DMS53 (cell line): ENCODE measurements around the gene MFSD12.
A peak's percentile ranks its signal among the peaks of the same experiment; 100 is the strongest.

ENCODE experiments used
- DNase-seq: peaks from one replicate; lab custom pipeline; 2025; lab: John Stamatoyannopoulos, UW

The MFSD12 gene

DNA sequence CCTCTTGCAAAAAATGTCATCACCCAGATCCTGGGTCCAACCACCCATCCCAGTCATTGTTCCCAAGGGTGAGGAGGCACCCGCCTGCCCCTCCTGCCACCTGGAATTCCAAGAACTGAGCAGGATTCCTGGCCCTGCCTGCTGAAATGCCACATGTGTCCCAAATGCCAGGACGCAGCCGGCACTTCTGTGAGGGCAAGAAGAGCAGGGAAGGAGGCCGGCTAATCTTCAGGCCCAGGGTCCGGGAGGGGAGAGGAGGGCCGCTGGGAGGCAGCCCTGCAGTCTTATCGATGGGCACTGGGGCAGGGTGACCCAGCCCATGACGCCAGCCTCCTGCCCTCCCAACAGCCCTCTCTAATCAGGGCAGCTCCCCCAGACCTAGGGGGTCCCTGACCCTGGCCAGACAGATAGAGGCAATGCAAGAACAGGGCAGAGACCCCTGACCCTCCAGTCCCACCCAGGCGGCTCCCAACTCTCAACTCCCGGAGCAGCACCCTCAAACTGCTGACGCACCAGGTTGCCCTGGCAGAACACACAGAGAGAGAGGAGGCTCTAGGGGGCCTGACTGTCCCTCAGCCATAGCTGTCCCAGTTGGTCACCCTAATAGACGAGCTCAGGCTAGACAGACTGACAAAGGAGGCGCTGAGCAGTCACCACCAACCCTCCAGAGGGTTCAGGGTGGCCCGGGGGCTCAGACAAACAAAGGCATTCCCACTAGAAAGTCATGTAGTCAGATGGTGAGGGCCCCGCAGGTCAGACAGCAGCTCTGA is 1.5 kb downstream of the MFSD12 start:
- DNase-seq, result no peak

DNA sequence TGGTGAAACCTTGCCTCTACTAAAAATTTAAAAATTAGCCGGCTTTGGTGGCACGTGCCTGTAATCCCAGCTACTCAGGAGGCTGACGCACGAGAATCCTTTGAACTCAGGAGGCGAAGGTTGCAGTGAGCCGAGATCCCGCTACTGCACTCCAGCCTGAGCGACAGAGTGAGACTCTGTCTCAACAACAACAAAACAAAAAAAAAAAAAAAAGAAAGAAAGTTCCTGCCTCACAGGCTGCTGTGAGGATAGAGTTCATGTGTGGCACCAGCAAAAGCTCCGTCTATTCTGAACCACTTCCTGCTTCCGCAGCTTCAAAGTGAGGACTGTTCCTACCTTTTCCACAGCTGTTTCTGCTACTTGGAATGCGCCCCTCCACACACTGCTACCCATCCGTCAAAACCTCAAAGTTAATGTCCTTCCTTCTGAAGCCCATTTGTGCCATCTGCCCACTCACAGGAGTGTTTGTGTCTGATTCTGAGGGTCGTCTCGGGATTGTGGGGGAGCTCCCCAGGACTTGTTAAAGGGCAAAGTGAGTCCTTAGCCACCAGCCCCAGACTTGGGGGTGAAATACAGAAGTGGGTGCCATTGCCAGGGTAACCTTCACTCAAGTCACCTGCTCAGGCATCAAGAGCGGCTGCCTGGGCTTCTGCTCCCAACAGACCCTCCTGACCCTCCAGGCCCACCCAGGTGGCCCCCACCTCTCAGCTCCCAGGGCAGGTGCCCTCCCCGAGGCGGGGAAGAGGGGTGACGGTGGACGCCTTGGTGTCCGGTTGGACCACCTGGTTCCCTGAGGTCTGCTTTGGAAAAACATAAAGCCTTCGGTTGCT is 2.9 kb downstream of the MFSD12 start:
- DNase-seq, result no peak

DNA sequence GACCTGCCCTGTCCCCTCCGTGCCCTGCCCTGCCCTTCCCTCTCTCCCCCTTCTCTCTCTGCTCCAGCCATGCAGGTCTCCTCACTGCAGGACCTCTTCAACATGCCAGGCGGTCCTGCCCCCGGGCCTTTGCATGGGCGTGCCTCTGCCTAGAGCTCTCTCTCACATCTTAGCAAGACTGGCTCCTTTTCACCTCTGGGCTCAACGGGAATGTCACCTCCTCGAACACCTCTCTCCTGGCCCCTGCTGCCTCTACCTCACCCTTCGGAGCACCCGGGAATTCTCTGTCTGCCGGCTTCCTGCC is 5.6 kb downstream of the MFSD12 start:
- no peak for DNase-seq

DNA sequence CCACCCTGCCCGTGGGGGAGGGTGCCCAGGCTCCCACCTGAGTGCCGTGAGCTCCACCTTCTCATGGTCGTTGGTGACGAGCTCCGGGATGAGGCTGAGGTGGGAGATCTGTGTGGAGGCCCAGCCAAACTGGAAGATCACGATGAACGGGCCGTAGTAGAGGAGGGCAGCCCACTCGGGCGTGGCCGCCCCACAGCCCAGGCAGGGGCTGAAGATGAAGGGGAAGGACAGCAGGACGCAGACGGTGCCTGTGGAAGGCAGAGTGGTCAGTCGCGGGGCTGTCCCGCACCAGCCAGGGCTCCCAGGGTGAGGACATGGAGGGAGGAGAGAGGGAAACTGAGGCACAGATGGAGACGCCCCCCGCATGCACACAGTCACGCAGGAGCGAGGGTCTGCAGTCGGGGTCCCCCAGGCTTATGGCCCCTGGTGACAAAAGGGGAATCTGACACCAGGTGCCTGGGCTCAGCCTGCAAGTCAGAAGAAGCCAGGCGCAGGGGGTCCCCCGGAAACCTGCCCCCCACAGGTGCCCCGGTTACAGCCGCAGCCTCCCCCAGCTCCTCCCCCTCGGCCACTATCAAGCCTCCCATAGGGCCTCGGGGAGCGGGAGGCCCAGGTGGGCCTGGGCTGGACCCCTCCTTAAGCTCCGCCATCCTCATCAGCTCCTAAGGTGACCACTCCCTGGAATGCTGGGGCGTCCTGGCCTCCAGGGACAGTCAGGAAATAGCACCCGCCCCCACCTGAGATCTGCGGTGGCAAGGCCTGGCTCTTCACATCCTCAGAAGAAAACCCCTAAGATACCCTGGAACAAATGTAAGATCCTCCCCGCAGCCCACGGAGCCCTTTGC is 6.2 kb downstream of the MFSD12 start:
- no peak for DNase-seq

DNA sequence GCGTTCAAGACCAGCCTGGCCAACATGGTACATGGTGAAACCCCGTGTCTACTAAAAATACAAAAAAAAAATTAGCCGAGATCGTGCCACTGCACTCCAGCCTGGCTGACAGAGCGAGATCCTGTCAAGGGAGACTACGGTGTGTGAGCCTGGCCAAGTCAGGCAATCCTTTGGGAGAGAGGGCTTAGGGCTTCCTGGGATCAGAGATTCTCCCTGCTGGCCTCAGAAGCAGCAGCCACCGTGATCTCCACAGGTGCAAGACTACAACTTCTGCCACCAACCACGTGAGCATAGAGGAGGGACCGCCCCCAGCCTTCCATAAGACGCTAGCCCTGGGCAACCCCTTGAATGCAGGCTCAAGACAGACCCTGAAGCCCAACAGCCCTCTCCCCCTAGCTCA is 7.6 kb downstream of the MFSD12 start:
- no peak for DNase-seq

DNA sequence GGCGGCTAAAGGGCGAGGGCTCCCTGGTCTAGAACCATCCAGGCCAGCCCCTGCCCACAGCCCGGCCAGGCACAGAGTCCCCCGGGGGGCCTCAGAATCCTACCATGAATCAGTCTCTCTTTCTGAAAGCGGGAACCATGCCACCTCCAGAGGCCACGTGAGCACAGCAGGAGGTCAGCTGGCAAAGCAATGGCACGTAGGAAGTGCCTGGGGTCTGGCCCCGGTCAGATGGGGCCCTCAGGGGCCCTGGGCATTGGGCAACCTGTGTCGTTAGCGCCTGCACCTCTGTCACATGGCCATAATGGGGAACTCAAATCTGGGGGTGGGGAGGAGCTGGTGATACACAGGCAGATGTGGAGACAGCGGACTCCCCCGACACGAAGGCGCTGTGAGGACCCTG is 8.8 kb downstream of the MFSD12 start:
- no peak for DNase-seq

DNA sequence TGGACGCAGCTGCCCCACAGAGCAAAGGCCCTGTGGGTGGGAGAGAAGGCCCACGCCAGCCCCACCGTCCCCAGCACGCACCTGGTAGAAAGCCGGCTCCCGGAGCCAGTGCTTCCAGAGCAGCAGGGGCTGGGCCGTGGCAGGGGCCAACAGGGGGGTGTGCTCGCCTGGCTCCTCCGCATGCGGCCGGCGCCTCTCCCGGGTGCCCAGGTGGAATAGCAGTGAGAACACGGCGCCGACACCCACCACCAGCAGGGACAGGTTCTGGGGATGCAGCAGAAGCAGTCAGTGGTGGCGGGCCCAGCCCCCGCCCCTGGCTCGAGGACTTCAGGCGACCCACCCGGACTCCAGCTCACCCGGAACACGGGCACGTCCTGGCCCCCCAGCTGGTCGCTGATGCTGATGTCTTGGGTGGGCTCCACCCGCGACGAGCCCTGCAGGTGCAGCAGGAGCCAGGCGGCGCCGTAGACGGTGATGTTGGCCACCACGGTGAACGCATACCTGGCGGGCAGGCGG is 9.6 kb downstream of the MFSD12 start:
- DNase-seq, result no peak

DNA sequence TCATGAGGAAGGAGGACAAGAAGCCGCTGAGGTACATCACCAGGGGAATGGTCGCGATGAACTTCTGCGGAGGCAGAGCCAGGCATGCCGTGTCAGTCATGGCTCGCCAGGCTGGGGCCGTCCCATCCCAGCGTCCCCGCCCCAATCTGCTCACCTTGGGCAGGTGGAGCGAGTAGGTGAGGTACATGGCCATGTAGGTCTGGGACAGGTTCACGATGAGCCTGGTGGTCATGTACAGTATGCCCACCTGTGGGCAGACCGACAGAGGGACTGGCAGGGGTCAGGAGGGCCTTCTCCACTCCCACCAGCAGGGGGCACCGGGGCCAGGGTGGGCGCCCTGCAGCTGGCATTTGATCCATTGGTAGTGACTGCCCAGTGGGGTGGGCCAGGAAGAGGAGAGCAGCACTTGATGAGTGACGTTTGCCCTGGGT is 10.1 kb downstream of the MFSD12 start:
- DNase-seq, result peak; percentile 32

DNA sequence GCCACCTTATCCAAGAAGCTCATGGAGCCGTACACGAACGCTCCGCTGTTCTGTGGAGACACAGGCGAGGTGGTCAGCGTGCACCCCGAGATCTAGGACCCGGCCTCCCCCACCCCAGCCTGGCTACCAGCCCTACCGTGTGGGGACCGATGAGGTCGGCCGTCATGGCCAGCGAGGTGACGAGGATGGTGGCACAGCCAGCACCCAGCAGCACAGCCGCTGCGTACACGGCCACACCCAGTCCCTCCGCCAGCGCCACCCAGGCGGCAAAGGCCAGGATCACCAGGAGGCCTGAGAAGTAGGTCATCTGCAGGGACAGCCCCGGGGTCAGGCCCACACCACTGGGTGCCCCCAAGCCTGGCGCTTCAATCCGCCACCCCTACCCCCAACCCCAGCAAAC is 11.3 kb downstream of the MFSD12 start:
- DNase-seq, result no peak

DNA sequence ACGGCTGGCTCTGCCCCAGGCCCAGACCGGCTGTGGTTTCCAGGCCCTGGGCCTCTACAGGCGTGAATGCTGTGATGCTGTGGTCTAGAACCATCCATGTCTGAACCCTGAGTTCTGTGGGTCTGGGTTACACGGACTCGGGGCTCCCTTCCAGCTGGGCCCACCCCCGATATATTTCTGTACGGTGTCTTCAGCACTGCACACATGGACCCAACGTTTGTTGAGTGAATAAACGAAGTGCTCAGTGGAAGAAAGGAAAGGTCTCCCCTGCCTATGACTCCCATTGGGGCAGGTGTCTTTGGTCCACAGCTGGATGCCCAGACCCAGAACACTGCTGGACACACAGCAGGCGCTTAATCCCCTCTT is 11.7 kb downstream of the MFSD12 start:
- DNase-seq, result no peak

DNA sequence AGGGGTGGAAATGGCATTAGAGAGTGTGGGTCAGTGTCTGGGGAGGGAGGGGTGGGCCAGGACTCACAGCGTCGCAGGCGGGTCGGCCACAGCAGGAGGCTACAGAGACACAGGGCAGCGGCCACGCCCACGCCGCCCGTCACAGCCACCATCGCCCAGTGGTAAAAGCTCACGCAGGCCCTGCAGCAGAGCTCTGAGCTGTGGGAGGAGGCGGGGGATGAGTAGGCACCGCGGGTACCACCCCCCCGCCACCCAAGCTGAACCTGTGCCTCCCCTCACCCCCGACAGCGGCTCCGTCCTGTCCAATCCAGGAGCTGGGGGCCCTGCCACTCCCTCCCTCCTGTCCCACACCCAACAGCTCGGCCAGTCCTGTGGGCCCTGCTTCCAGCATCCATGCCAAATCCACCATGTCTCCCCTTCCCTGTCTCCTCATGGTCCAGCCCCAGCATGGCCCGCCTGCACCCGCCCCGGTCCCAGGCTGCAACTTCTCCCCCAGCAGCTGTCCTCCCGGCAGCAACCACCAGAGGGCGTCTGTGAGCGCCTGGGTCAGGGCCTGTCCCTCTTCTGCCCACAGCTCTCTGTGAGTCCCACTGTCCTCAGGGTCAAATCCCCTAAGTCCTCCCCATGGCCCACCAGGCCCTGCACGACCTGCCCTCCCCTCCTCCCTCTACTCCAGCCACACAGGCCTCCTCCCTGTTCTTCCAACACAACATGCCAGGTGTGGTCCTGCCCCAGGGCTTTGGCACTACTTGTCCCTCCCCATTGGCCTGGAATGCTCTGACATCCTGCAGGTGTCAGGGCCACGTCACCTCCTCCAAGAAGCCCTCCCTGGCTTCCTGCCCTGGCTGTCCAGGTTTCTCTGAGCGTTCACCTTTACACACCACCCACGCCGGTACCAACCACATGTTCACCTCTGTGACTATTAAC is 12.4 kb downstream of the MFSD12 start:
- DNase-seq, result peak; percentile 67

DNA sequence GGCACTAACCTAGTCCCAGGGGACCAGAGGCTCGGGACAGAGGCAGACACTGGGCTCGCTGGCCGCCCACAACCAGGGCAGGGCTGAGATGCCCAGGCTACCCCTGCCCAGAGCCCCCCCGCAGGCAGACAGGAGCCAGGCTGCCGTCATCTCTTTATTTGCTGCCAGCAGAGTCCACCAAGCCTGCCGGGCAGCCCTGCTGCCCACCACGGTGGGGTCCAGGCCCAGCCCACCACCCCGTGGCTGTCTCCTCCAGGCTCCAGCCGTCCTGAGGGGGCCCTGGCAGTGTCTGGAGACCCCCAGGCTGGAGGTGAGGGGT is 13.4 kb downstream of the MFSD12 start:
- DNase-seq, result no peak

DNA sequence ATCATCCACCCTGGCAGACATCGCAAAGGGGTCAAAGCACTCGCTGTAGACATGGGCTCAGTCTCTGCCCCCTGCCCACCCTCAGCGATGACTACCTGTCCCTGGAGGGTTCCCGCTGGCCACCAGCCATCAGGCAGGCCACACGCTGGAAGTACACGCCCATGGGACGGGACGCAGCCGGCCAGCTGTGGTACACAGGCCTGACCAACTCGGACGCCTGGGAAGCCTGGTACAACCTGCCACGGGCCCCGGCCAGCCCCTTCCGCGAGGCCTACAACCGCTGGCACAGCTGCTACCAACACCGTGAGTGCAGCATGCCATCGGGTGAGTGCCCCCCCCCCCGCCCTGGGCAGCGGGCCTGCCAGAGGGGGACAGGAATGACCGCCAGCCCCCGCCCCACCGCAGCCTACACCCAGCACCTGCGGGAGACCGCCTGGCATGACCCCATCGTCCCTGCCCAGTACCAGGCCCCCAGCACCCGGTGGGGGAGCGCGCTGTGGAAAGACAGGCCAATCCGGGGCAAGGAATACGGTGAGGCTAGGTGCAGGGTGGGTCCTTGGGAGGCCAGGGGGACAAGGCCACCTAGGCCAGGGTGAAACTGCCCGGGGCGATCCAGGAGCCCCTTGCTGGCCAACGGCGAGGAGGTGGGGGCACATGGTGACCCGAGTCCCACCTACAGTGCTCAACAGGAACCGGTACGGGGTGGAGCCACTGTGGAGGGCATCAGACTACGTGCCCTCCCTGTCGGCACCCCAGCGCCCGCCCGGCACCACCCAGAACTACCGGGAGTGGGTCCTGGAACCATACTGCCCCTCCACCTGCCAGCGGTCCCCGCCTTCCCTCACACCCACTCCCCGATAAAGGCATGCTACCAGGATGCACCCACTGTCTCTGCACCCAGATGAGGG is 14.0 kb downstream of the MFSD12 start:
- DNase-seq, result no peak

DNA sequence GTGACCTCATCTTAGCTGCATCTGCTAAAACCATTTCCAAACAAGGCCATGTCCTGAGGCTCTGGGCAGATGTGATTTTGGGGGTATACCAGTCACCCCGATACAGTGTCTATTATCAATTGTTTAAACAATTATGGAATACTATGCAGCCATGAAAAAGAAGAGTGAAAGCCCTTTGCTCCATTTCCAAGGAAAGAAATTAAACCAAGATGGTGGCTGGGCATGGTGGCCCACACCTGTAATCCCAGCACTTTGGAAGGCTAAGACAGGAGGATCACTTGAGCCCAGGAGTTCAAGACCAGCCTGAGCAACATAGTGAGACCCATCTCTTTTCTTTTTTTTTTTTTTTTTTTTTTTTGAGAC is 17.6 kb downstream of the MFSD12 start:
- DNase-seq, result no peak

DNA sequence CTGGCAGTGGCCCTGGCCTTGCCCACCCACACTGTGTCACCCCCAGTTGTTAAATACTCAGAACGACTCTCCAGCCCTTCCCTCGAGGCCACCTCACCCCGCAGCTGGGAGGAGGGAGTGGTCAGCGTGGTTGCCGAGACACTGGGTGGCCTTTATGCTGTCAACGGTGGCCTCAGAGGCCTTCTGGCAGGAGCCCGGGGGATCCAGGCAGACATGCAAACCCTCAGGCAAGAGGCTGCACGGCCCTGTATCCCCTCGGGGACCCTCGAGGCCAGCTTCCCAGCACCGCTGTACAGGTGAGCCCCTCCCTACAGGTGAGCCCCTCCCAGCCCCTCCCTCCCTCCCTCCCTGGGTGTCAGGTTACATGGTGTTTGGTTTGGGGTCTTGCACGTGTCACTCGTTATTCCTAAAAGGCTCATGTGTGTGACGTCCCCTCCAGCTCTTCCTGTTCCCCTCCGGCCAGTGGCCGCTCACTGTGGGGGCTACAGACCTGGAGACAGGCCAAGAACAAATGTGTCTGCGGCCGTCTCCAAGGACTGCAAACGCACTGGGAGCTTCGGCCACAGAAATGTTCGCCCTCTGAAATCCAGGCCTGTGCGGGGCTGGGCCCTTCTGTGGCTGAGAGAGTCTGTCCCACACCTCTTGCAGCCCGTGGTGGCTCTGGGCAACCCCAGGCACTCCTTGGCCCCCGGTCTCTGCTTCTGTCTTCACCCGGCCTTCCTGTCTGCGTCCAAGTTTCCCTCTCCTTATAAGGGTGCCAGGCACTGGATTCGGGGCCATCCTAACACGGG is 18.2 kb downstream of the MFSD12 start, which contains the start of gene TEKTIP1:
TSS of gene TEKTIP1 (plus strand) at position 210 of the 791 bp plus-strand sequence. CDS start at position 214, 4 bp downstream.
- peak; percentile 41 for DNase-seq

DNA sequence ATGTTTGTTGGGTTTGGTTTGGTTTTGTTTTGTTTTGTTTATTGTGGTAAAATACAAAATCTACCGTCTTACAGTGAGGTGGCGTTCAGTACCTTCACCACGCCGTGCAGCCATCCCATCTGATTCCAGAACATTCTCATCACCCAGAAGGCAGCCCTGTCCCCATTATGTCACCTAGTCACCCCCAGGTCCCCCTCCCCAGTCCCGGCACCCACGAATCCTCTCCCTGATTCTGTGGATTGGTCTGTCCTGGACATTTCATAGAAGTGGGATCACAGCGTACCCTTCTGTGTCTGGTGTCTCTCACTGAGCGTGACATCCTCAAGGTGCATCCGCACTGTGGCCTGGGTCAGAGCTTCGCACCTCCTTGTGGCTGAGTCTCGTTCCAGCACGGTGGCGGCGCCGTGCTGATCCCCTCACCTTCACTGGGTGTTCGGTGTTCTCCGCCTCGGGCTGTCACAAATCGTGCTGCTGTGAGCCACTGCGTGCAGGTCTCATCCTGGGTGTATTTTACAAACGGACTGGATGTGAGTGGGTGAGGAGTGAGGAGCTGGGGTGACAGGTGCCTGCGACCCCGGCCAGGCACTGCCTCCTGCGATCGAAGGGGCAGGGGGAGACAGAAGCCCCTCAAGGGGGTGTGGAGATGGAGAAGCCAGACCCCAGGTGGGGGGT is 19.0 kb downstream of the MFSD12 start:
- no peak for DNase-seq

DNA sequence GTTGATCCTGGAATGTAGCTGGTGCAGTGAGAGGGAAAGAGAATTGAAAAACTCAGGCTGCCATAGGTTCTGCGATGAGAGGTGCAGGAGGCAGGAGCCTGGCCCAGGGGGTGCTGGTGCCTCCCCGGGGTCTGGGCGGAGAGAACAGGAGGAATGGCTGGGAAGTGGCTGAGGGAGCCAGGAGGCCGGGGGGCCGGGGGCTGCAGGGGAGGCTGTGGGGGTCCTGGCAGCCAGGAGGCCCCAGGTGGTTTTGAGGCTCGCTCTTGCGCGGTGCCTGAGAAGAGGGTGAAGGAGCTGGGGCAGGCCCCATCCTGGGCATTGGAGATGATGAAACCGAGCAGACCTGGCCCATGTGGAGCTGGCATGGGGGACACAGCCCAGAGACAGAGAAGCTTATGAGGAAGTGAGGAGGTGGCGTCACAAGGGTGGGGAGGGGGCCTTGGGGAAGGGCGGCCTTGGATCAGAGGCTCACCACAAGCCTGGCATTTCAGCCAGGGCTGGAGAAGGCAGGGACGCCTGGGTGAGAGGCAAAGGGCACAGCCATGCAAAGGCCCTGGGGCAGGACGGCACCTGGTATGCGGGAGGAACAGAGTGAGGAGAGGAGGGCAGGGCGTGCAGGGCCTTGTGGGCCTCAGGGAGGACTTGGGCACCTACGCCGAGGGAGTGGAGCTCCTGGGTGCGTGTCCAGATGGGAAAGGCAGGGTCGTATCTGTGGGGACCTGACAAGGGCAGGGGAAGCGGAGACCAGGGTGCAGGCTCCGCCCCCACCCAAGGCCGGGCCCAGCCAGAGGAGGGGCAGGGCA is 19.7 kb downstream of the MFSD12 start:
- DNase-seq, result no peak

DNA sequence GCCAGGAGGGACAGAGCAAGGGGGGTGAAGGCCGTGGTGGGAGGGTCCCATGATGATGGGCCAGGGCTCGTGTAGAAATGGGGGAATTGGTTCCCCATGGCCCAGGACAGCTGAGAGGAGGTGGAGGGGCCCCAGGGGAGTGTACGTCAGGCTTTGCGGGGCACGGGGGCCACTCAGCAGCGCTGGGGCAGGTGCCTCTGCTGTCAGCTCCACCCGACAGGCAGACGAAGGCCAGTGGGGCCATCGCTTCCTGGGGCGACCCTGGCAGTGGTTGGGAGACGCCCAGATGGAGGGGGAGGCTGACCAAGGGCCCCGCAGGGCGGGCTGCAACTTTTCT is 20.3 kb downstream of the MFSD12 start:
- no peak for DNase-seq
